IMR-90 (cell line): ENCODE measurements around the gene LMO1. TPM values are rescaled to one million over a fixed set of nuclear protein-coding genes. Genes with fewer than 3 reads are reported as not detected.

Source experiments
- ATAC-seq: fragments of 200-7000 bp; cut with Tn5 transposase; 2 replicates; pipeline ENCODE4 v1.9.1; 2020; ENCODE audit warnings: low read depth, mild to moderate bottlenecking, moderate library complexity
- BruUV-seq: library from RNA; stranded (reverse); fragments of 400-500 nt; replicated peaks from 2 replicates; lab custom pipeline; 2021; lab: Mats Ljungman, UMichigan
- CTCF ChIA-PET: fragments of 300-600 bp; formaldehyde crosslinking; extraction: SDS; loops from one replicate; lab custom pipeline; 2021; ENCODE audit warnings: antibody characterized with exemption; lab: Yijun Ruan, JAX
- POLR2A ChIA-PET: fragments of 300-600 bp; sonication (Branson Sonifier 250); formaldehyde crosslinking; loops from one replicate; lab custom pipeline; 2022; ENCODE audit warnings: antibody characterized with exemption; ENCODE audit not compliant: unreplicated experiment; lab: Charles Lee
- DNase-seq: peaks from one replicate; pipeline ENCODE4 v3.0.0; 2013
- H2AFZ ChIP-seq: replicated peaks from 2 replicates; pipeline ENCODE3; 2013; ENCODE audit warnings: low read length, mild to moderate bottlenecking; ENCODE audit not compliant: poor library complexity
- H2AK5ac ChIP-seq: 2 replicates; pipeline ENCODE4 v1.6.1; 2013; ENCODE audit warnings: low read depth, low read length, inconsistent platforms
- H2AK9ac ChIP-seq: replicated peaks from 2 replicates; pipeline ENCODE3; 2013; ENCODE audit warnings: mild to moderate bottlenecking, low read depth, low read length, moderate library complexity; ENCODE audit not compliant: poor library complexity
- H2BK120ac ChIP-seq: 2 replicates; pipeline ENCODE4 v1.6.1; 2013; ENCODE audit warnings: low read depth, low read length, inconsistent platforms
- H2BK15ac ChIP-seq: 3 replicates; pipeline ENCODE4 v1.6.1; 2013; ENCODE audit warnings: low read depth, low read length, inconsistent platforms
- H2BK20ac ChIP-seq: 2 replicates; pipeline ENCODE4 v1.6.1; 2013; ENCODE audit warnings: low read depth, mild to moderate bottlenecking, inconsistent platforms, low read length, moderate library complexity
- H2BK5ac ChIP-seq: 2 replicates; pipeline ENCODE4 v1.6.1; 2013; ENCODE audit warnings: mild to moderate bottlenecking, low read depth, low read length, inconsistent platforms; ENCODE audit not compliant: poor library complexity, severe bottlenecking
- H3K14ac ChIP-seq: replicated peaks from 2 replicates; pipeline ENCODE4 v1.6.1; 2013; ENCODE audit warnings: low read depth, low read length, inconsistent platforms
- H3K18ac ChIP-seq: 2 replicates; pipeline ENCODE4 v1.6.1; 2013; ENCODE audit warnings: low read depth, low read length, control low read depth
- H3K23ac ChIP-seq: 2 replicates; pipeline ENCODE4 v1.6.1; 2013; ENCODE audit warnings: low read depth, low read length, inconsistent platforms
- H3K27ac ChIP-seq: 2 replicates; pipeline ENCODE4 v1.5.1; 2013; ENCODE audit warnings: mild to moderate bottlenecking, control low read depth, low read length; ENCODE audit not compliant: insufficient read depth
- H3K27me3 ChIP-seq: 2 replicates; pipeline ENCODE4 v1.6.1; 2013; ENCODE audit warnings: low read length; ENCODE audit not compliant: control insufficient read depth, insufficient read depth
- H3K36me3 ChIP-seq: 2 replicates; pipeline ENCODE4 v1.6.1; 2013; ENCODE audit warnings: low read length, mixed read lengths; ENCODE audit not compliant: control insufficient read depth, insufficient read depth
- H3K4ac ChIP-seq: 2 replicates; pipeline ENCODE4 v1.6.1; 2013; ENCODE audit warnings: low read depth, low read length, inconsistent platforms
- H3K4me1 ChIP-seq: 2 replicates; pipeline ENCODE4 v1.6.1; 2013; ENCODE audit warnings: low read length, mixed read lengths; ENCODE audit not compliant: control insufficient read depth, insufficient read depth
- H3K4me2 ChIP-seq: 2 replicates; pipeline ENCODE4 v1.6.1; 2013; ENCODE audit warnings: low read depth, mild to moderate bottlenecking, control low read depth, low read length, moderate library complexity
- H3K4me3 ChIP-seq: 2 replicates; pipeline ENCODE4 v1.5.1; 2013; ENCODE audit warnings: low read depth, mild to moderate bottlenecking, control low read depth, low read length, moderate library complexity; ENCODE audit not compliant: insufficient read depth
- H3K56ac ChIP-seq: 2 replicates; pipeline ENCODE4 v1.6.1; 2013; ENCODE audit warnings: low read length, inconsistent platforms; ENCODE audit not compliant: insufficient read depth; ENCODE audit errors: extremely low read depth
- H3K79me1 ChIP-seq, 2 experiments: 2 replicates each; pipeline ENCODE4 v1.6.1; 2013; ENCODE audit warnings: low read length in 2 of 2, inconsistent platforms in 1 of 2, low read depth in 1 of 2
- H3K9ac ChIP-seq: 2 replicates; pipeline ENCODE4 v1.6.1; 2013; ENCODE audit warnings: low read depth, low read length, control low read depth
- H3K9me1 ChIP-seq: 2 replicates; pipeline ENCODE4 v1.6.1; 2013; ENCODE audit warnings: low read length, inconsistent platforms; ENCODE audit not compliant: insufficient read depth
- H3K9me3 ChIP-seq: 2 replicates; pipeline ENCODE4 v1.6.1; 2013; ENCODE audit warnings: low read length; ENCODE audit not compliant: control insufficient read depth, insufficient read depth
- H4K20me1 ChIP-seq: 2 replicates; pipeline ENCODE4 v1.6.1; 2013; ENCODE audit warnings: low read length, inconsistent platforms; ENCODE audit not compliant: insufficient read depth
- H4K5ac ChIP-seq: 2 replicates; pipeline ENCODE4 v1.6.1; 2013; ENCODE audit warnings: mild to moderate bottlenecking, low read depth, low read length, control low read depth
- H4K8ac ChIP-seq, 2 experiments: 2 replicates each; pipeline ENCODE4 v1.6.1; 2013; ENCODE audit warnings: low read depth in 2 of 2, low read length in 2 of 2, control low read depth in 1 of 2, inconsistent platforms in 1 of 2
- H4K91ac ChIP-seq: 2 replicates; pipeline ENCODE4 v1.6.1; 2013; ENCODE audit warnings: low read depth, low read length, inconsistent platforms; ENCODE audit not compliant: insufficient read depth
- BHLHE40 ChIP-seq: fragments of 150-350 bp; IDR thresholded peaks from 2 replicates; pipeline ENCODE4 v1.6.1; 2016; ENCODE audit warnings: mild to moderate bottlenecking, low read depth, low read length
- CEBPB ChIP-seq: IDR thresholded peaks from 2 replicates; pipeline ENCODE4 v1.6.1; 2012; ENCODE audit warnings: low read depth, low read length, improper control_type of control experiment
- CHD1 ChIP-seq: IDR thresholded peaks from 2 replicates; pipeline ENCODE4 v1.6.1; 2012; ENCODE audit warnings: low read depth, low read length, improper control_type of control experiment
- FOS ChIP-seq: fragments of 150-350 bp; IDR thresholded peaks from 2 replicates; pipeline ENCODE4 v1.6.1; 2016; ENCODE audit warnings: low read depth, low read length
- MAFK ChIP-seq: IDR thresholded peaks from 2 replicates; pipeline ENCODE4 v1.6.1; 2012; ENCODE audit warnings: low read depth, low read length, improper control_type of control experiment
- MAZ ChIP-seq: IDR thresholded peaks from 2 replicates; pipeline ENCODE4 v1.6.1; 2012; ENCODE audit warnings: low read depth, mild to moderate bottlenecking, low read length, improper control_type of control experiment, moderate library complexity, borderline replicate concordance
- MXI1 ChIP-seq: IDR thresholded peaks from 2 replicates; pipeline ENCODE4 v1.6.1; 2012; ENCODE audit warnings: low read depth, mild to moderate bottlenecking, low read length, moderate library complexity, borderline replicate concordance
- NFE2L2 ChIP-seq: fragments of 150-350 bp; IDR thresholded peaks from 2 replicates; pipeline ENCODE4 v1.6.1; 2016; ENCODE audit warnings: low read depth, mild to moderate bottlenecking, low read length
- POLR2A ChIP-seq: IDR thresholded peaks from 2 replicates; pipeline ENCODE4 v1.6.1; 2012; ENCODE audit warnings: mild to moderate bottlenecking, low read depth, low read length
- RAD21 ChIP-seq: IDR thresholded peaks from 2 replicates; pipeline ENCODE4 v1.6.1; 2012; ENCODE audit warnings: low read length, improper control_type of control experiment
- RCOR1 ChIP-seq: IDR thresholded peaks from 2 replicates; pipeline ENCODE4 v1.6.1; 2012; ENCODE audit warnings: mild to moderate bottlenecking, low read length, improper control_type of control experiment; ENCODE audit not compliant: insufficient replicate concordance
- RFX5 ChIP-seq: IDR thresholded peaks from 2 replicates; pipeline ENCODE4 v1.8.0; 2012; ENCODE audit warnings: low read depth, mild to moderate bottlenecking, low read length, moderate library complexity
- SMC3 ChIP-seq: fragments of 150-350 bp; IDR thresholded peaks from 2 replicates; pipeline ENCODE4 v1.6.1; 2016; ENCODE audit warnings: low read depth, mild to moderate bottlenecking, antibody characterized with exemption, low read length, moderate library complexity
- WGBS, 2 experiments: methylation state at CpG; one replicate each; pipeline versions ENCODE4 v1.1.5 to v1.1.7; 2013; ENCODE audit warnings: missing lambda C conversion rate in 2 of 2; ENCODE audit not compliant: insufficient read length in 1 of 2; ENCODE audit errors: extremely low coverage in 2 of 2; 5-methylcytosine and 5-hydroxymethylcytosine counted together
- dilution Hi-C: fragments of 300-500 bp; cut with HindIII; formaldehyde crosslinking; loops from one replicate; pipeline ENCODE4 v1.14.3; 2018; ENCODE audit warnings: low sequenced_read_pairs; ENCODE audit not compliant: unreplicated experiment
- in situ Hi-C: fragments of 300-500 bp; cut with MboI; formaldehyde crosslinking; loops from 3 replicates; pipeline ENCODE4 v1.14.3; 2019; ENCODE audit warnings: low sequenced_read_pairs, inconsistent platforms, mixed read lengths
- intact Hi-C: fragments of 100-400 bp; cut with micrococcal nuclease; formaldehyde crosslinking; loops from 2 replicates; pipeline ENCODE4 v1.10.0; 2022
- polyA plus RNA-seq, 3 experiments: library from polyadenylated mRNA; depleted of rRNA; stranded (reverse); fragments of >200 nt; gene quantifications; 2 replicates each; pipeline ENCODE4 v1.2.3, GENCODE V29; 2012; ENCODE audit warnings: low replicate concordance in 1 of 3
- total RNA-seq: library from RNA; depleted of rRNA; stranded (reverse); fragments of >200 nt; gene quantifications from 2 replicates; pipeline ENCODE4 v1.2.3, GENCODE V29; 2012
- TF ChIP-seq, protein P1 (sequence below): fragments of 150-350 bp; IDR thresholded peaks from 2 replicates; pipeline ENCODE4 v1.6.1; 2016; ENCODE audit warnings: low read depth, mild to moderate bottlenecking, low read length, moderate library complexity, borderline replicate concordance
- TF ChIP-seq, protein P2 (sequence below): fragments of 150-350 bp; IDR thresholded peaks from 2 replicates; pipeline ENCODE4 v1.6.1; 2017; ENCODE audit warnings: mild to moderate bottlenecking, antibody characterized with exemption, low read length, low read depth
- TF ChIP-seq, protein P3 (sequence below): conservative IDR thresholded peaks from 2 replicates; pipeline ENCODE4 v1.5.1; 2012; ENCODE audit warnings: mild to moderate bottlenecking, low read depth, low read length, improper control_type of control experiment

The LMO1 gene
- total and polyA plus RNA-seq, 2 of the 4 experiments (the other 2 are of a cell fraction): not detected

- H2AK9ac ChIP-seq: no peak overlapping the region
- no peaks in the 10 kb centered on the region for H4K20me1 ChIP-seq
- ChIA-PET POLR2A (no interaction called here), CTCF (no interaction called here)
- BruUV-seq: no TSS peak
- intact Hi-C loops: no loop called here
- no peak overlapping the region for H2BK120ac ChIP-seq
- TF ChIP-seq, protein P1, sequence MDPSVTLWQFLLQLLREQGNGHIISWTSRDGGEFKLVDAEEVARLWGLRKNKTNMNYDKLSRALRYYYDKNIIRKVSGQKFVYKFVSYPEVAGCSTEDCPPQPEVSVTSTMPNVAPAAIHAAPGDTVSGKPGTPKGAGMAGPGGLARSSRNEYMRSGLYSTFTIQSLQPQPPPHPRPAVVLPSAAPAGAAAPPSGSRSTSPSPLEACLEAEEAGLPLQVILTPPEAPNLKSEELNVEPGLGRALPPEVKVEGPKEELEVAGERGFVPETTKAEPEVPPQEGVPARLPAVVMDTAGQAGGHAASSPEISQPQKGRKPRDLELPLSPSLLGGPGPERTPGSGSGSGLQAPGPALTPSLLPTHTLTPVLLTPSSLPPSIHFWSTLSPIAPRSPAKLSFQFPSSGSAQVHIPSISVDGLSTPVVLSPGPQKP: no peak
- TF ChIP-seq CEBPB: no peak
- no peak for TF ChIP-seq POLR2A
- TF ChIP-seq RFX5: no peak
- TF ChIP-seq MXI1: no peak
- no peak for TF ChIP-seq SMC3
- no peak for TF ChIP-seq RAD21
- TF ChIP-seq FOS: no peak
- TF ChIP-seq MAFK: no peak
- no peak for TF ChIP-seq MAZ
- TF ChIP-seq RCOR1: no peak
- TF ChIP-seq CHD1: no peak
- TF ChIP-seq, protein P2, sequence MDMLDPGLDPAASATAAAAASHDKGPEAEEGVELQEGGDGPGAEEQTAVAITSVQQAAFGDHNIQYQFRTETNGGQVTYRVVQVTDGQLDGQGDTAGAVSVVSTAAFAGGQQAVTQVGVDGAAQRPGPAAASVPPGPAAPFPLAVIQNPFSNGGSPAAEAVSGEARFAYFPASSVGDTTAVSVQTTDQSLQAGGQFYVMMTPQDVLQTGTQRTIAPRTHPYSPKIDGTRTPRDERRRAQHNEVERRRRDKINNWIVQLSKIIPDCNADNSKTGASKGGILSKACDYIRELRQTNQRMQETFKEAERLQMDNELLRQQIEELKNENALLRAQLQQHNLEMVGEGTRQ: no peak
- TF ChIP-seq BHLHE40: no peak
- TF ChIP-seq NFE2L2: no peak
- TF ChIP-seq, protein P3, sequence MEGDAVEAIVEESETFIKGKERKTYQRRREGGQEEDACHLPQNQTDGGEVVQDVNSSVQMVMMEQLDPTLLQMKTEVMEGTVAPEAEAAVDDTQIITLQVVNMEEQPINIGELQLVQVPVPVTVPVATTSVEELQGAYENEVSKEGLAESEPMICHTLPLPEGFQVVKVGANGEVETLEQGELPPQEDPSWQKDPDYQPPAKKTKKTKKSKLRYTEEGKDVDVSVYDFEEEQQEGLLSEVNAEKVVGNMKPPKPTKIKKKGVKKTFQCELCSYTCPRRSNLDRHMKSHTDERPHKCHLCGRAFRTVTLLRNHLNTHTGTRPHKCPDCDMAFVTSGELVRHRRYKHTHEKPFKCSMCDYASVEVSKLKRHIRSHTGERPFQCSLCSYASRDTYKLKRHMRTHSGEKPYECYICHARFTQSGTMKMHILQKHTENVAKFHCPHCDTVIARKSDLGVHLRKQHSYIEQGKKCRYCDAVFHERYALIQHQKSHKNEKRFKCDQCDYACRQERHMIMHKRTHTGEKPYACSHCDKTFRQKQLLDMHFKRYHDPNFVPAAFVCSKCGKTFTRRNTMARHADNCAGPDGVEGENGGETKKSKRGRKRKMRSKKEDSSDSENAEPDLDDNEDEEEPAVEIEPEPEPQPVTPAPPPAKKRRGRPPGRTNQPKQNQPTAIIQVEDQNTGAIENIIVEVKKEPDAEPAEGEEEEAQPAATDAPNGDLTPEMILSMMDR: no peak
- H3K27ac ChIP-seq: no peak overlapping the region
- dilution Hi-C loops: no loop called here
- no peaks in the 10 kb centered on the region for H3K36me3 ChIP-seq
- H4K8ac ChIP-seq: no peak overlapping the region
- no peaks in the 10 kb centered on the region for H3K9me3 ChIP-seq
- no peaks in the 10 kb centered on the region for H3K4me1 ChIP-seq
- H4K91ac ChIP-seq: no peak overlapping the region
- no peak overlapping the region for H3K14ac ChIP-seq
- peaks cover 22% of the 10 kb centered on the region for H3K27me3 ChIP-seq
- H3K23ac ChIP-seq: no peak overlapping the region
- H3K4ac ChIP-seq: no peak overlapping the region
- no peak overlapping the region for H3K4me2 ChIP-seq
- H3K4me3 ChIP-seq: no peak overlapping the region
- H2AFZ ChIP-seq: no peak overlapping the region
- no peak overlapping the region for H4K5ac ChIP-seq
- no peak overlapping the region for H3K18ac ChIP-seq
- H2BK5ac ChIP-seq: no peak overlapping the region
- no peak overlapping the region for H3K9ac ChIP-seq
- H3K9me1 ChIP-seq: no peaks in the 10 kb centered on the region
- ATAC-seq: no peak
- 82% methylated on average over 7 of the region's 10 CpGs; no CpG with 5 or more reads in 1 of the 2 experiments for WGBS, 2 experiments
- H2BK20ac ChIP-seq: no peak overlapping the region
- H2BK15ac ChIP-seq: no peak overlapping the region
- no peaks in the 10 kb centered on the region for H3K79me1 ChIP-seq
- no peak overlapping the region for H3K56ac ChIP-seq
- no peak for DNase-seq
- H2AK5ac ChIP-seq: no peak overlapping the region
- in situ Hi-C loops: loop anchor here (25.0 kb wide), 2 partner anchors 725 to 875 kb away; partner anchors contain the start of gene TMEM9B
Measured at GRCh38 chr11:8237453-8237852, 26.2 kb downstream of the LMO1 start.
